Vagina (tissue), 2 donors: ENCODE results near the gene MAD1L1.
"Not testable (repeated sequence)": the region's sequence is repeated elsewhere in the genome, so short reads cannot be mapped to it uniquely, and the experiment has no call there.

Experiments
- POLR2AphosphoS5 ChIP-seq, 2 donors: sonication (generic); formaldehyde crosslinking; IDR thresholded peaks; one replicate each; pipeline ENCODE4 v1.9.0; 2017; ENCODE audit warnings: antibody characterized with exemption in 2 of 2, mild to moderate bottlenecking in 2 of 2, low read depth in 1 of 2; ENCODE audit not compliant: insufficient read depth in 1 of 2
- TF ChIP-seq, protein P1 (sequence below), 3 experiments: fragments of 450-650 bp in 2 of 3; fragments of 200-600 bp in 1 of 3; sonication (generic) in 1 of 3; IDR thresholded peaks; one replicate each; pipeline ENCODE4 v1.5.1; 2017 to 2019; ENCODE audit warnings: antibody characterized with exemption in 3 of 3, mild to moderate bottlenecking in 2 of 3, moderate library complexity in 2 of 3

GRCh38 chr7:1874590-1875391, 358.0 kb downstream of the MAD1L1 start:
- TF ChIP-seq, protein P1, sequence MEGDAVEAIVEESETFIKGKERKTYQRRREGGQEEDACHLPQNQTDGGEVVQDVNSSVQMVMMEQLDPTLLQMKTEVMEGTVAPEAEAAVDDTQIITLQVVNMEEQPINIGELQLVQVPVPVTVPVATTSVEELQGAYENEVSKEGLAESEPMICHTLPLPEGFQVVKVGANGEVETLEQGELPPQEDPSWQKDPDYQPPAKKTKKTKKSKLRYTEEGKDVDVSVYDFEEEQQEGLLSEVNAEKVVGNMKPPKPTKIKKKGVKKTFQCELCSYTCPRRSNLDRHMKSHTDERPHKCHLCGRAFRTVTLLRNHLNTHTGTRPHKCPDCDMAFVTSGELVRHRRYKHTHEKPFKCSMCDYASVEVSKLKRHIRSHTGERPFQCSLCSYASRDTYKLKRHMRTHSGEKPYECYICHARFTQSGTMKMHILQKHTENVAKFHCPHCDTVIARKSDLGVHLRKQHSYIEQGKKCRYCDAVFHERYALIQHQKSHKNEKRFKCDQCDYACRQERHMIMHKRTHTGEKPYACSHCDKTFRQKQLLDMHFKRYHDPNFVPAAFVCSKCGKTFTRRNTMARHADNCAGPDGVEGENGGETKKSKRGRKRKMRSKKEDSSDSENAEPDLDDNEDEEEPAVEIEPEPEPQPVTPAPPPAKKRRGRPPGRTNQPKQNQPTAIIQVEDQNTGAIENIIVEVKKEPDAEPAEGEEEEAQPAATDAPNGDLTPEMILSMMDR (IDR thresholded peaks at IDR 0.05): not testable (repeated sequence)
- not testable (repeated sequence) for TF ChIP-seq POLR2AphosphoS5 (IDR thresholded peaks at IDR 0.05; ENCODE audit: insufficient read depth in 1 of 2, low read depth in 1 of 2)
